AML-193 (cell line): ENCODE data around the gene GAST.

Experiments used
- DNase-seq, 2 experiments: peaks; one replicate each; lab custom pipeline; 2025; lab: John Stamatoyannopoulos, UW

GAST gene

DNA sequence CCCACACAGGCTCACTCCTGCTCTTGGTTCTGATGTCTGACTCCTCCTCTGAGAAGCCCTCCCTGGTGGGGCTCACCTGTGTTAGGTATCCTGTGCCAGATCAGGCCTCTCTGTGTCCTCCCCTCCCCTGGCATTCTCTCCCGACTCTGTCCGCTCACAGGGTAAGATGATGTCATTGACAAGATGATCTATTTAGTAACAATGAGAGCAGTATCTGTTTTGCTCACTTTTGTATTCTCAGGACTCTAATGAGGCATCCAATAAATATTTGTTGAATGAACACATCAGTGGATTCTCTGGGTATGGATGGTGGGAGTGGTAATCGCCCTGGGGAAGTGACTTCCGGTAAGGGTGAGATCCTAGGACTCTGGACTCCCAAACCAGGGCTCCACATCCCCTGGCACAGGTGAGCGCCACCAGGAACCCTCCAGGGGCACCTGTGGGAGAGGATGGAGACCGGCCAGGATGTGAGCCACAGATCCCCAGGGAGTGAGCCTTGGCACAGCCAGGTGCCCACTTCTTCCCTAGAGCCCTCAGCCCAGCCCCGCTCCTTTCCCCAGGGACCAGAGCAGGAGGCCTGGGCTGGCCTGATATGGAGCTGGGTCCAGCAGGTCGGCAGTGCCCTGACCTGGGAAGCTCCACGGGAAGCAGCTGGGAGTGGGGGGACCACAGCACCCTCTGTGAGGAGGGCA is 27.7 kb downstream of the GAST start:
- no peak for DNase-seq

DNA sequence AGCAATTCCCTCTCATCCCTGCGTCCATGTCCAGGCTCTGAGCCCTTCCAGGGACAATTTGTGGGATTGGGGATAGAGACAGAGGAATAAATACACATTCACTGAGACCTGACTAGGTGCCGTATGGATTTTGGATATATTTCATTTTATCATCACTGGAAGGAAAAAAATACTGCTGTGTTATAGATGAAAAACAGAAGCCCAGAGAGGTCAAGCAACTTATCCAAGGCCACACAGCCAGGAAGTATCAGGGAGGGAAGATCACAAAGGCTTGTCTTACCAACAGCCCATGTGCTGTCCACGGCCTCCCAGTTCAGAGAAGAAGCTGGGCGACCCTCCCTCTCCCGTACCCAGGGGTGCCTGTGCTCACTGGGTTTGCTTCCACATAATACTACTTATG is 28.4 kb downstream of the GAST start:
- no peak for DNase-seq

DNA sequence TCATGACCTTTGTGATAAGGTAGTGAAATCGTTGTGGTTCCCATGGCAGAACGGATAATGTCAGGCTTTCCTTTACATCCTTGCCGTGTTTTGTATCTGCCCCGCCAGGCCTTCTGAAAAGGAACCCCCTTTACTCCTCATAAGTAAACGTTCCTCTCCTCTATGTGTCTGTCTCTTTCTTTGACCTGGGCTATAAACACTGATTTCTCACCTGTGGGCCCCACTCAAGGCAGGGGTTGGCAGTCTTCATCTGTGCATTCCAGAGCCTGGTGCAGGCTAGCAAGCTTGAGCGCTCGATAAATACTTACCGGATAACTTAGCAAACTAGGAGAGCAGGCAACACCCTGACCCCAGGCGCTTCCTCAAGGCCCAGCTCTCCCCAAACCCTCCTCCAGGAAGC is 29.6 kb downstream of the GAST start:
- no peak for DNase-seq

DNA sequence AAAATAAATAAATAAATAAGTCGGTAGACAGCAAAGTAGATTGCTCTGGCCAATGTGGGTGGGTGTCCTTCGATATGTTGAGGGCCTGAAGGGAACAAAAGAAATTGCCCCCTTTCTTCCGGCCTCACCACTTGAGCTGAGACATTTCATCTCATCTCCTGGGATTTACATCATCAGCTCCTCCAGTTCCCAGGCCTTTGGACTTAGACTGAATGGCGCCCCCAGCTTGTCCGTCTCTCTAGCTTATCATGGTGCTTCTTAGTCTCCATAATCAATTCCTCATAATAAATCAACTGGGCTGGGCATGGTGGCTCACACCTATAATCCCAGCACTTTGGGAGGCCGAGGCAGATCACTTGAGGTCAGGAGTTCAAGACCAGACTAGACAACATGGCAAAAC is 36.1 kb downstream of the GAST start:
- DNase-seq: no peak

GRCh38 chr17:41750862-41751261 is 38.7 kb downstream of the GAST start:
- no peak for DNase-seq

DNA sequence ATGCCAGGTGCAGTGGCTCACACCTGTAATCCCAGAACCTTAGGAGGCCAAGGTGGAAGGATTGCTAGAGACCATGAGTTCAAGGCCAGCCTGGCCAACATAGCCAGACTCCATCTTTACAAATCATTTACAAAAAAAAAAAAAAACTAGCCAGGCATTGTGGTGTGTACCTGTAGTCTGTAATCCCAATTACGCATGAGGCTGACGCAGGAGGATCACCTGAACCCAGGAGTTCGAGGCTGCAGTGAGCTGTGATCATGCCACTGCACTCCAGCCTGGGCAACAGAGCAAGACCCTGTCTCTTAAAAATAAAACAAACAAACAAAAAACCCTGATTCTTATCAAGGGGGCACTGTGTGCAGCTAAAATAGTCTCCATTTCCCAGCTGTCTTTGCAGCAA is 39.2 kb downstream of the GAST start:
- no peak for DNase-seq

- no peak for DNase-seq
Measured at GRCh38 chr17:41754066-41754465, 41.9 kb downstream of the GAST start.

- no peak for DNase-seq
Measured at GRCh38 chr17:41758601-41759000, 46.5 kb downstream of the GAST start.

DNA sequence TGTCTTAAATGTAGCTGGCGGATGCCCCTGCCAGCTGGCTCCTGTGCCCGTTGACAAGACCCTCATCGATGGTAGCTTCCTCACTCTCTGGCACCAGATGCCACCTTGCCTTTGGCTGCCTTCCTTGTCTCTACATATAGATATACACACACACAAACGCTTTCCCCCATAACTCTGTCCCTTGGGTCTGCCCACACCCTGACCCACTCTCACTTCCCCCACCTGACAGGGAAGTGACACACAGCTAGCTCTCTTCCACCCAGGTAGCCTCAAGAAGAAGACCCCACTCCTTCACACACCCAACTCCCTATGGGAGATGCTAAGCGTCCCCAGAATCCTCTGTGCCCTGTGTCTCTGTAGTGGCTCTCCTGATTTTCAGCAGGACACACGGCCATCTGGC is 48.7 kb downstream of the GAST start:
- no peak for DNase-seq

- DNase-seq: no peak
Measured at GRCh38 chr17:41762391-41762790, 50.3 kb downstream of the GAST start.

GRCh38 chr17:41762841-41763240 is 50.7 kb downstream of the GAST start:
- no peak for DNase-seq

DNA sequence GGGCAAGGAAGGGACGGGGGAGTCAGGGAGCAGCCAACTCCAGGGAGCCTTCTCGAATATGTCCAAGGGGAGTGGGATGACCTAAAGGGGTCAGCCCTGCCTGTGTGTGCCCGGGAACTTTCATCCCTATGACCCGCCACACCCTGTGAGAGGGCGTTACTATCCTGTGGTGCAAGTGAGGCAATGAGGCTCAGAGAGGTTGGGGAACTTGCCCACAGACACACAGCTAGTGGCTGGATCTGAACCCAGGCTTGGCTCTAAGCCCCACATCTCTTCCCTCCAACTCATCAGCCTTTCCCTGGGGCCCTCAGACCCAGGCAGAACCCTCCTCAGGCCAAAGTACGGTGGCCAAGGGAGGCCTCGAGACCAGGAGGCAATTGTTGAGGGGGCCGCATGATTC is 51.2 kb downstream of the GAST start:
- DNase-seq: no peak
